ENCODE data around the gene PLD2. TPM values are rescaled to one million over a fixed set of nuclear protein-coding genes. Genes with fewer than 3 reads are reported as not detected.
"Not testable (repeated sequence)": the region's sequence is repeated elsewhere in the genome, so short reads cannot be mapped to it uniquely, and the experiment has no call there.

PLD2 gene
- total RNA-seq, 1 experiment from 2014 or later: 24.3 TPM

- CTCF ChIA-PET: not testable (repeated sequence)
Observed at GRCh38 chr17:4869058-4869998, 62.4 kb downstream of the PLD2 start.

GRCh38 chr17:4870855-4871254 lies 63.9 kb downstream of the PLD2 start:
- H2AFZ ChIP-seq (ENCODE audit: low read length): no peak overlapping the region
- no peaks in the 10 kb centered on the region for H3K9me2 ChIP-seq (replicated peaks; ENCODE audit: low read length)
- H3K4me2 ChIP-seq (ENCODE audit: low read length): no peak overlapping the region
- no peaks in the 10 kb centered on the region for H4K20me1 ChIP-seq (ENCODE audit: low read length)
- intact Hi-C loops (cut with micrococcal nuclease): no loop called here
- H3K4me3 ChIP-seq (ENCODE audit: low read length): no peak overlapping the region
- no peaks in the 10 kb centered on the region for H3K27me3 ChIP-seq (ENCODE audit: low read length)
- TF ChIP-seq EZH2phosphoT487 (IDR thresholded peaks at IDR 0.05; ENCODE audit: borderline replicate concordance, low read length): no peak
- no peak for TF ChIP-seq CTCF (conservative IDR thresholded peaks at IDR 0.05; ENCODE audit: low read depth, low read length)
- no peak for TF ChIP-seq EZH2 (IDR thresholded peaks at IDR 0.05; ENCODE audit: low read length, unreplicated experiment)
- ChIA-PET POLR2A (ENCODE audit: unreplicated experiment) (no interaction called here), CTCF (no interaction called here)
- H3K9me3 ChIP-seq (ENCODE audit: low read length): no peaks in the 10 kb centered on the region
- H3K9ac ChIP-seq (ENCODE audit: low read length): no peak overlapping the region
- no peak overlapping the region for H3K27ac ChIP-seq (ENCODE audit: low read length)
- BruUV-seq (replicated peaks): no TSS peak
- no peak for ATAC-seq
- no peaks in the 10 kb centered on the region for H3K4me1 ChIP-seq (ENCODE audit: insufficient read depth, low read length)
- H3K36me3 ChIP-seq (ENCODE audit: low read depth, low read length): no peaks in the 10 kb centered on the region; the same call in 1 of the 2 replicates
- no peaks in the 10 kb centered on the region for H3K79me2 ChIP-seq (ENCODE audit: low read length)
- H3F3A ChIP-seq (ENCODE audit: low read length, unreplicated experiment): no peaks in the 10 kb centered on the region
- no peak for DNase-seq

More at GRCh38 chr17:4869058-4869998, 62.4 kb downstream of the PLD2 start:
- POLR2A ChIA-PET (ENCODE audit: unreplicated experiment): interaction anchor here (0.6 to 0.7 kb wide), 2 partner anchors 11 to 86 kb away, joined by 4 to 12 read pairs; no protein-coding TSS in a partner anchor
- H3K4me1 ChIP-seq (ENCODE audit: insufficient read depth, low read length); DNase-seq; H3K36me3 ChIP-seq (ENCODE audit: low read depth, low read length); H4K20me1 ChIP-seq (ENCODE audit: low read length); H3F3A ChIP-seq (ENCODE audit: low read length, unreplicated experiment); H2AFZ ChIP-seq (ENCODE audit: low read length); H3K4me3 ChIP-seq (ENCODE audit: low read length); BruUV-seq (replicated peaks); H3K9ac ChIP-seq (ENCODE audit: low read length); intact Hi-C loops (cut with micrococcal nuclease); H3K27me3 ChIP-seq (ENCODE audit: low read length); H3K79me2 ChIP-seq (ENCODE audit: low read length); H3K27ac ChIP-seq (ENCODE audit: low read length); ATAC-seq; H3K4me2 ChIP-seq (ENCODE audit: low read length); H3K9me3 ChIP-seq (ENCODE audit: low read length); H3K9me2 ChIP-seq (replicated peaks; ENCODE audit: low read length): not testable (repeated sequence)

GRCh38 chr17:4872786-4873185 lies 65.8 kb downstream of the PLD2 start:
- Histone ChIP-seq H3K27me3 (ENCODE audit: low read length) (no peaks in the 10 kb centered on the region), H3K9ac (ENCODE audit: low read length) (no peak overlapping the region), H2AFZ (ENCODE audit: low read length) (no peak overlapping the region), H3K79me2 (ENCODE audit: low read length) (no peaks in the 10 kb centered on the region), H3K9me3 (ENCODE audit: low read length) (no peaks in the 10 kb centered on the region), H3K4me1 (ENCODE audit: insufficient read depth, low read length) (no peaks in the 10 kb centered on the region), H3K4me3 (ENCODE audit: low read length) (no peak overlapping the region), H3K9me2 (replicated peaks; ENCODE audit: low read length) (no peaks in the 10 kb centered on the region), H3F3A (ENCODE audit: low read length, unreplicated experiment) (no peaks in the 10 kb centered on the region), H3K4me2 (ENCODE audit: low read length) (no peak overlapping the region), H4K20me1 (ENCODE audit: low read length) (no peaks in the 10 kb centered on the region), H3K36me3 (ENCODE audit: low read depth, low read length) (no peaks in the 10 kb centered on the region; the same call in 1 of the 2 replicates), H3K27ac (ENCODE audit: low read length) (no peak overlapping the region)
- ChIA-PET CTCF (no interaction called here), POLR2A (ENCODE audit: unreplicated experiment) (no interaction called here)
- intact Hi-C loops (cut with micrococcal nuclease): no loop called here
- TF ChIP-seq EZH2 (IDR thresholded peaks at IDR 0.05; ENCODE audit: low read length, unreplicated experiment) (no peak), CTCF (conservative IDR thresholded peaks at IDR 0.05; ENCODE audit: low read depth, low read length) (no peak), EZH2phosphoT487 (IDR thresholded peaks at IDR 0.05; ENCODE audit: borderline replicate concordance, low read length) (no peak)
- no TSS peak for BruUV-seq (replicated peaks)
- DNase-seq (no peak), ATAC-seq (no peak)

Other genes with a start within 250 kb of the PLD2 start
- gene GGT6, start 246.6 kb upstream of the PLD2 start, total RNA-seq (2014; rRNA removed): not detected in 2 replicates
- gene SMTNL2, start 222.6 kb upstream of the PLD2 start, total RNA-seq (2014; rRNA removed): not detected in 2 replicates
- 0.81 TPM in 1 of 2 replicates, not detected in the other for gene ALOX15, start 165.5 kb upstream of the PLD2 start, total RNA-seq (2014; rRNA removed)
- 35.1 and 37.6 TPM in 2 replicates for gene PELP1, start 103.0 kb upstream of the PLD2 start, total RNA-seq (2014; rRNA removed)
- gene ARRB2, start 96.5 kb upstream of the PLD2 start, total RNA-seq (2014; rRNA removed): 22.2 and 28.1 TPM in 2 replicates
- gene MED11, start 75.7 kb upstream of the PLD2 start, total RNA-seq (2014; rRNA removed): 25.4 and 28.9 TPM in 2 replicates
- gene ZMYND15, start 67.3 kb upstream of the PLD2 start, total RNA-seq (2014; rRNA removed): 0.51 and 0.58 TPM in 2 replicates
- 22.1 and 38.7 TPM in 2 replicates for gene CXCL16, start 67.2 kb upstream of the PLD2 start, total RNA-seq (2014; rRNA removed)
- not detected in 2 replicates for gene TM4SF5, start 35.3 kb upstream of the PLD2 start, total RNA-seq (2014; rRNA removed)
- 1.2 and 3.1 TPM in 2 replicates for gene VMO1, start 20.8 kb upstream of the PLD2 start, total RNA-seq (2014; rRNA removed)
- gene GLTPD2, start 18.2 kb upstream of the PLD2 start, total RNA-seq (2014; rRNA removed): 0.98 TPM in 1 of 2 replicates, not detected in the other
- 281 and 405 TPM in 2 replicates for gene PSMB6, start 11.0 kb upstream of the PLD2 start, total RNA-seq (2014; rRNA removed)
- gene MINK1, start 26.2 kb downstream of the PLD2 start, total RNA-seq (2014; rRNA removed): 44.5 and 64.8 TPM in 2 replicates
- 0.35 and 0.36 TPM in 2 replicates for gene C17orf107, start 92.4 kb downstream of the PLD2 start, total RNA-seq (2014; rRNA removed)
- 0.11 TPM in 1 of 2 replicates, not detected in the other for gene CHRNE, start 95.9 kb downstream of the PLD2 start, total RNA-seq (2014; rRNA removed)
- gene GP1BA, start 125.1 kb downstream of the PLD2 start, total RNA-seq (2014; rRNA removed): not detected in 2 replicates
- gene SLC25A11, start 132.9 kb downstream of the PLD2 start, total RNA-seq (2014; rRNA removed): 64.3 and 72.1 TPM in 2 replicates
- 37.8 and 43.1 TPM in 2 replicates for gene RNF167, start 133.1 kb downstream of the PLD2 start, total RNA-seq (2014; rRNA removed)
- 1,914 and 2,339 TPM in 2 replicates for gene PFN1, start 141.4 kb downstream of the PLD2 start, total RNA-seq (2014; rRNA removed)
- gene ENO3, start 144.0 kb downstream of the PLD2 start, total RNA-seq (2014; rRNA removed): 2.4 and 7.5 TPM in 2 replicates
- 44.1 and 48.4 TPM in 2 replicates for gene SPAG7, start 160.7 kb downstream of the PLD2 start, total RNA-seq (2014; rRNA removed)
- gene CAMTA2, start 180.5 kb downstream of the PLD2 start, total RNA-seq (2014; rRNA removed): 6.2 and 27.2 TPM in 2 replicates
- not detected in 2 replicates for gene INCA1, start 190.4 kb downstream of the PLD2 start, total RNA-seq (2014; rRNA removed)
- gene KIF1C, start 190.8 kb downstream of the PLD2 start, total RNA-seq (2014; rRNA removed): 60.9 and 67.9 TPM in 2 replicates
- gene SLC52A1, start 228.3 kb downstream of the PLD2 start, total RNA-seq (2014; rRNA removed): not detected in 2 replicates